OCI-LY1 (cell line): ENCODE data around the gene JAGN1.

Experiments used
- H2AFZ ChIP-seq: fragments of 200-600 bp; sonication (generic), shearing (Covaris generic); 2 replicates; pipeline ENCODE4 v1.6.0; 2014; ENCODE audit warnings: antibody characterized with exemption, mild to moderate bottlenecking, low read length
- H3F3A ChIP-seq: fragments of 200-600 bp; sonication (generic), shearing (Covaris generic); 2 replicates; pipeline ENCODE4 v1.6.0; 2014; ENCODE audit warnings: mild to moderate bottlenecking, antibody characterized with exemption, low read length, moderate library complexity; ENCODE audit not compliant: insufficient read depth
- H3K27ac ChIP-seq: fragments of 200-600 bp; sonication (generic); 2 replicates; pipeline ENCODE4 v1.5.1; 2014; ENCODE audit warnings: low read length, mixed run types, mild to moderate bottlenecking, low read depth; ENCODE audit not compliant: poor library complexity, severe bottlenecking
- H3K27me3 ChIP-seq: fragments of 200-600 bp; sonication (generic); 2 replicates; pipeline ENCODE4 v1.6.0; 2014; ENCODE audit warnings: antibody characterized with exemption, mild to moderate bottlenecking, low read length, moderate library complexity; ENCODE audit not compliant: insufficient read depth
- H3K36me3 ChIP-seq: fragments of 200-600 bp; sonication (generic); 2 replicates; pipeline ENCODE4 v1.6.1; 2014; ENCODE audit warnings: mild to moderate bottlenecking, antibody characterized with exemption, low read length, moderate library complexity, mixed read lengths; ENCODE audit not compliant: insufficient read depth
- H3K4me1 ChIP-seq: fragments of 200-600 bp; sonication (generic); 2 replicates; pipeline ENCODE4 v1.5.1; 2014; ENCODE audit warnings: mild to moderate bottlenecking, low read length, moderate library complexity; ENCODE audit not compliant: insufficient read depth, severe bottlenecking
- H3K4me2 ChIP-seq: fragments of 200-600 bp; sonication (generic), shearing (Covaris generic); 2 replicates; pipeline ENCODE4 v1.6.1; 2014; ENCODE audit warnings: low read length
- H3K4me3 ChIP-seq: fragments of 200-600 bp; sonication (generic); 2 replicates; pipeline ENCODE4 v1.5.1; 2014; ENCODE audit warnings: low read length, low read depth, mild to moderate bottlenecking, mixed read lengths; ENCODE audit not compliant: poor library complexity, severe bottlenecking
- H3K79me2 ChIP-seq: fragments of 200-600 bp; shearing (Covaris generic); 2 replicates; pipeline ENCODE4 v1.6.1; 2016; ENCODE audit warnings: mixed run types, low read length, mixed read lengths; ENCODE audit not compliant: insufficient read depth
- H3K9ac ChIP-seq: fragments of 200-600 bp; sonication (generic), shearing (Covaris generic); 2 replicates; pipeline ENCODE4 v1.6.1; 2014; ENCODE audit warnings: mild to moderate bottlenecking, low read length, mixed read lengths
- H3K9me2 ChIP-seq: fragments of 200-600 bp; sonication (generic), shearing (Covaris generic); 2 replicates; pipeline ENCODE4 v1.6.1; 2014; ENCODE audit warnings: low read depth, mild to moderate bottlenecking, low read length, mixed read lengths
- H3K9me3 ChIP-seq: fragments of 200-600 bp; shearing (Covaris generic); 2 replicates; pipeline ENCODE4 v1.6.1; 2014; ENCODE audit warnings: low read length, mixed read lengths
- H4K20me1 ChIP-seq: fragments of 200-600 bp; sonication (generic), shearing (Covaris generic); 2 replicates; pipeline ENCODE4 v1.6.0; 2016; ENCODE audit warnings: mild to moderate bottlenecking, low read length; ENCODE audit not compliant: insufficient read depth
- EZH2 ChIP-seq: fragments of 200-600 bp; sonication (generic), shearing (Covaris generic); IDR thresholded peaks from 2 replicates; pipeline ENCODE4 v1.8.0; 2017; ENCODE audit warnings: borderline replicate concordance, mixed run types, mild to moderate bottlenecking, antibody characterized with exemption, low read length, moderate library complexity, mixed read lengths
- TF ChIP-seq, protein P1 (sequence below): fragments of 200-600 bp; sonication (generic), shearing (Covaris generic); IDR thresholded peaks from 2 replicates; pipeline ENCODE4 v1.5.1; 2017; ENCODE audit warnings: mild to moderate bottlenecking, antibody characterized with exemption, low read length, moderate library complexity, mixed read lengths

The JAGN1 gene

DNA sequence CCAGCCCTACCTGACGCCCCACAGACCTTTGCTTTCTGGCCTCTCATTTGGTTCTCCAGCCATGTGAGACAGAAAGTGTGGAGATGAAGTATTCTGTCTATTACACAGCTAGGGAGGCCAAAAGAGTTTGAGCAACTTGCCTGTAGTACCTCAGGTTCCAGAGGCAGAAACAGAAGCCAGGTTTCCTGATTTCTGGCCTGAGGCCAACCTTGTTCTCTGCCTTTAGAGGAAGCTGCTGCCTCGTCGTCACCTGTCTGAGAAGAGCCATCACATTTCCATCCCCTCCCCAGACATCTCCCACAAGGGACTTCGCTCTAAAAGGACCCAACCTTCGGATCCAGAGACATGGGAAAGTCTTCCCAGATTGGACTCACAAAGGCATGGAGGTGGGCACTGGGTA lies 16.1 kb downstream of the JAGN1 start:
- TF ChIP-seq, protein P1, sequence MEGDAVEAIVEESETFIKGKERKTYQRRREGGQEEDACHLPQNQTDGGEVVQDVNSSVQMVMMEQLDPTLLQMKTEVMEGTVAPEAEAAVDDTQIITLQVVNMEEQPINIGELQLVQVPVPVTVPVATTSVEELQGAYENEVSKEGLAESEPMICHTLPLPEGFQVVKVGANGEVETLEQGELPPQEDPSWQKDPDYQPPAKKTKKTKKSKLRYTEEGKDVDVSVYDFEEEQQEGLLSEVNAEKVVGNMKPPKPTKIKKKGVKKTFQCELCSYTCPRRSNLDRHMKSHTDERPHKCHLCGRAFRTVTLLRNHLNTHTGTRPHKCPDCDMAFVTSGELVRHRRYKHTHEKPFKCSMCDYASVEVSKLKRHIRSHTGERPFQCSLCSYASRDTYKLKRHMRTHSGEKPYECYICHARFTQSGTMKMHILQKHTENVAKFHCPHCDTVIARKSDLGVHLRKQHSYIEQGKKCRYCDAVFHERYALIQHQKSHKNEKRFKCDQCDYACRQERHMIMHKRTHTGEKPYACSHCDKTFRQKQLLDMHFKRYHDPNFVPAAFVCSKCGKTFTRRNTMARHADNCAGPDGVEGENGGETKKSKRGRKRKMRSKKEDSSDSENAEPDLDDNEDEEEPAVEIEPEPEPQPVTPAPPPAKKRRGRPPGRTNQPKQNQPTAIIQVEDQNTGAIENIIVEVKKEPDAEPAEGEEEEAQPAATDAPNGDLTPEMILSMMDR, result no peak
- TF ChIP-seq EZH2, result no peak
- no peaks in the 10 kb centered on the region for H3K9me3 ChIP-seq
- H3K4me2 ChIP-seq, result no peak overlapping the region
- H3K9me2 ChIP-seq, result no peaks in the 10 kb centered on the region
- H3K36me3 ChIP-seq, result no peaks in the 10 kb centered on the region
- H3K79me2 ChIP-seq, result no peaks in the 10 kb centered on the region
- no peaks in the 10 kb centered on the region for H3K4me1 ChIP-seq
- H2AFZ ChIP-seq, result no peak overlapping the region
- H3K4me3 ChIP-seq, result no peak overlapping the region
- H4K20me1 ChIP-seq, result no peaks in the 10 kb centered on the region
- H3K9ac ChIP-seq, result no peak overlapping the region
- H3K27ac ChIP-seq, result no peak overlapping the region
- no peaks in the 10 kb centered on the region for H3F3A ChIP-seq
- H3K27me3 ChIP-seq, result 0 out of 2 replicates have a peak, but pooled peaks cover 4% of the 10 kb centered on the region

DNA sequence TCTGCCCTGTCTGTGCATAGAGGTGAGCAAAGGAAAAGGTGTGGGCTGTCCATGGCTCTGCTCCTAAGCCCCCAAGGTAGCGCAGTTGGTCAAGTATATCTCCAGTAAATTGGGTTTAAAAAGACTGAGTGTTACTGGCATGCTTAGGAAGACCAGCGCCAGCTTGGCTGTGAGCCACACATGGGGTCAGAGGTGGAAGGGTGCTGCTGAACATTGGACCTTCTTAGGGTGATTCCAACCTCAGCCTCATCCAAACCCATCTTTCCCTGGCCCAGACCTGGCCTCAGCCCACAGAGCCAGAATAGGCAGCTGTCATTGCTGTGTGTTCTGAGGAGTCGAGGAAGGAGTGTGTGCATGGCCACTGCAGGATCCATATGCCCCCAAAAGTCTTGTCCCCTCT lies 17.9 kb downstream of the JAGN1 start:
- Histone ChIP-seq H3K4me3 (no peak overlapping the region), H3K36me3 (no peaks in the 10 kb centered on the region), H3K27me3 (0 out of 2 replicates have a peak, but pooled peaks cover 4% of the 10 kb centered on the region), H3K9me2 (no peaks in the 10 kb centered on the region), H4K20me1 (no peaks in the 10 kb centered on the region), H3K9me3 (no peaks in the 10 kb centered on the region), H3K27ac (no peak overlapping the region), H2AFZ (no peak overlapping the region), H3K9ac (no peak overlapping the region), H3K79me2 (no peaks in the 10 kb centered on the region), H3K4me2 (no peak overlapping the region), H3F3A (no peaks in the 10 kb centered on the region), H3K4me1 (no peaks in the 10 kb centered on the region)
- no peak for TF ChIP-seq EZH2
- TF ChIP-seq, protein P1, result no peak

DNA sequence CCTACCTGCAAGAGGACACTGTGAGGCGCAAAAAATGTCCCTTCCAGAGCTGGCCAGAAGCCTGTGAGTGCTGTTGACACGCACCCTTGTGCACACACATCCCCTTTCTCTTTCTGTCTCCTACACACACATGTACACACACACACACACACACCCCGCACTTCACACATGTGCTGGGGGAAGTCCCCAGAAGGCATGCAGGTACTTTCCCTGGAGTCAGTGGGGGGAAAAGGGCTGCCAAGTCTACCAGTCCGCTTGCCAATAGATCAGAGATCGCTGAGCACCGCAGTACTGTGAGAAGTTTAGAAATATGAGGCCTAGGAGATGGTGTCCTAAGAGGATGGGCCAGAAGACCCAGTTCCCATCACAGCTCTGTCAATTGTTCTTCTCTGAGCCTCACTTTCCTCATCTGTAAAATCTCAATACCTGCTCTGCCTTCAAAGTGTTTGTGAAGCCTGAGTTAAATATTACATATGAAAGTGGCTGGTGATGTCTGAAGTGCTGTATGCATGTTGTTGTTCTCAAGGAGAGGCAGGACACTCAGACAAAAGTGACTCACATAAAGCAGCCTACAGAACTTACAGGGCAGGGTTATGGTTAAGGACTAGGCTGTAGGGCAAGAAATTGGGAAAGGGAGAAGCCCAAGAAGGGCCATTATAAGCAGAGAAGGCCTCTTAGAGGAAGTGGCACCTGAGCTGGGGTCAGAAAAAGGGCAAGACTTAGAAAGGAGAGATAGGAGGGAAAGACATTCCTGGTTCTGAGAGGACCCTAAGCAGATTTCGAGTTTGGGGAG lies 19.0 kb downstream of the JAGN1 start:
- Histone ChIP-seq H3K9me2 (no peaks in the 10 kb centered on the region), H3K36me3 (no peaks in the 10 kb centered on the region), H3K4me3 (no peak overlapping the region), H4K20me1 (no peaks in the 10 kb centered on the region), H2AFZ (no peak overlapping the region), H3F3A (no peaks in the 10 kb centered on the region), H3K27ac (no peak overlapping the region), H3K9me3 (no peaks in the 10 kb centered on the region), H3K4me2 (no peak overlapping the region), H3K4me1 (no peaks in the 10 kb centered on the region), H3K9ac (no peak overlapping the region), H3K27me3 (0 out of 2 replicates have a peak, but pooled peaks cover 4% of the 10 kb centered on the region), H3K79me2 (no peaks in the 10 kb centered on the region)
- TF ChIP-seq, protein P1, result no peak
- no peak for TF ChIP-seq EZH2
